ENCODE results near the gene ADAMTS2.

The ADAMTS2 gene

DNA sequence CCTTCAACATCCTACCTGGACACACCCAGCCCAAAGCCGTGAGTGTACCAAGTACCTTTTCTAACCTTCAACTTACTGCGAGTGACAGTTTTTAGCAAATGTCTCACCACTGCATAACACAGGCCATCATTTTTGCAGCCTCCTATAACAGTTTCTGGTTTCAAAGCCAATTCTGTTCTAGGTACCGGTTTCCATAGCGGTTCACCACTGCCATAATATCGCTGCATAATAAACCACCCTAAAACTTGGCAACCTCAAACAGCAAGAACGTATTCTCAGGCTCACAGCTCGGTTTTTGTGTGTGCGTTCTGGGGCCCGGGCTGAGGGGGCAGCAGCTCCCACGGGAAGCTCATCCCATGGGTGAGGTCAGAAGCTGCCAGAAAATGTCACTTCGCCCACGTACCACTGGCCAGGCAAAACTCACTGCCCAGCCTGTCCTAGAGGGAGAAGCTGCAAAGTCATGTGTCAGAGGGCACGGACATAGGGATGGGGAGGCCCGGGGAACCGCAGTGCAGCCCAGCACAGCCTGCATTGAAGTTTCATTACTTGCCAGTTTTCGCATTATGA lies 15.9 kb upstream of the ADAMTS2 start:
- Histone ChIP-seq H3K36me3 (ENCODE audit: control insufficient read depth, insufficient read depth, low read length) (no peaks in the 10 kb centered on the region), H3K4me3 (ENCODE audit: low read depth, low read length) (no peak overlapping the region), H3K4me1 (no peaks in the 10 kb centered on the region), H3K9me3 (ENCODE audit: control insufficient read depth, low read length) (no peaks in the 10 kb centered on the region), H3K9ac (no peak overlapping the region), H3K4me2 (ENCODE audit: low read length) (no peak overlapping the region), H3K79me2 (no peaks in the 10 kb centered on the region), H3K27me3 (ENCODE audit: control insufficient read depth, insufficient read depth, low read length) (no peaks in the 10 kb centered on the region), H2AFZ (no peak overlapping the region), H3K27ac (no peak overlapping the region)
- TF ChIP-seq CTCF (IDR thresholded peaks at IDR 0.05), result no peak

GRCh38 chr5:179357031-179357430 lies 11.8 kb upstream of the ADAMTS2 start:
- no peak for TF ChIP-seq CTCF (IDR thresholded peaks at IDR 0.05)
- Histone ChIP-seq H3K36me3 (ENCODE audit: control insufficient read depth, insufficient read depth, low read length) (no peaks in the 10 kb centered on the region), H3K4me2 (ENCODE audit: low read length) (no peak overlapping the region), H3K27ac (no peak overlapping the region), H3K4me1 (no peaks in the 10 kb centered on the region), H3K9ac (no peak overlapping the region), H3K4me3 (ENCODE audit: low read depth, low read length) (no peak overlapping the region), H3K9me3 (ENCODE audit: control insufficient read depth, low read length) (no peaks in the 10 kb centered on the region), H3K27me3 (ENCODE audit: control insufficient read depth, insufficient read depth, low read length) (no peaks in the 10 kb centered on the region), H2AFZ (no peak overlapping the region), H3K79me2 (no peaks in the 10 kb centered on the region)

- no peak overlapping the region for H3K4me2 ChIP-seq (ENCODE audit: low read length)
- H3K4me1 ChIP-seq, result no peaks in the 10 kb centered on the region
- no peaks in the 10 kb centered on the region for H3K36me3 ChIP-seq (ENCODE audit: control insufficient read depth, insufficient read depth, low read length)
- H3K27me3 ChIP-seq (ENCODE audit: control insufficient read depth, insufficient read depth, low read length), result no peaks in the 10 kb centered on the region
- no peak overlapping the region for H3K9ac ChIP-seq
- no peak overlapping the region for H3K4me3 ChIP-seq (ENCODE audit: low read depth, low read length)
- no peaks in the 10 kb centered on the region for H3K79me2 ChIP-seq
- H2AFZ ChIP-seq, result no peak overlapping the region
- no peak for TF ChIP-seq CTCF (IDR thresholded peaks at IDR 0.05)
- no peaks in the 10 kb centered on the region for H3K9me3 ChIP-seq (ENCODE audit: control insufficient read depth, low read length)
- H3K27ac ChIP-seq, result no peak overlapping the region
These were observed 11.0 kb upstream of the ADAMTS2 start for GRCh38 chr5:179355976-179356974.

GRCh38 chr5:179354305-179354882 lies 9.1 kb upstream of the ADAMTS2 start:
- peaks cover 4% of the 10 kb centered on the region for H3K27me3 ChIP-seq (ENCODE audit: control insufficient read depth, insufficient read depth, low read length)
- no peak overlapping the region for H3K4me3 ChIP-seq (ENCODE audit: low read depth, low read length)
- H3K4me2 ChIP-seq (ENCODE audit: low read length), result no peak overlapping the region
- no peaks in the 10 kb centered on the region for H3K9me3 ChIP-seq (ENCODE audit: control insufficient read depth, low read length)
- no peak for TF ChIP-seq CTCF (IDR thresholded peaks at IDR 0.05)
- no peaks in the 10 kb centered on the region for H3K36me3 ChIP-seq (ENCODE audit: control insufficient read depth, insufficient read depth, low read length)
- no peaks in the 10 kb centered on the region for H3K79me2 ChIP-seq
- H3K9ac ChIP-seq, result no peak overlapping the region
- H3K27ac ChIP-seq, result no peak overlapping the region
- H2AFZ ChIP-seq, result no peak overlapping the region
- no peaks in the 10 kb centered on the region for H3K4me1 ChIP-seq
